ENCODE measurements around the gene RHOBTB3.

DNA sequence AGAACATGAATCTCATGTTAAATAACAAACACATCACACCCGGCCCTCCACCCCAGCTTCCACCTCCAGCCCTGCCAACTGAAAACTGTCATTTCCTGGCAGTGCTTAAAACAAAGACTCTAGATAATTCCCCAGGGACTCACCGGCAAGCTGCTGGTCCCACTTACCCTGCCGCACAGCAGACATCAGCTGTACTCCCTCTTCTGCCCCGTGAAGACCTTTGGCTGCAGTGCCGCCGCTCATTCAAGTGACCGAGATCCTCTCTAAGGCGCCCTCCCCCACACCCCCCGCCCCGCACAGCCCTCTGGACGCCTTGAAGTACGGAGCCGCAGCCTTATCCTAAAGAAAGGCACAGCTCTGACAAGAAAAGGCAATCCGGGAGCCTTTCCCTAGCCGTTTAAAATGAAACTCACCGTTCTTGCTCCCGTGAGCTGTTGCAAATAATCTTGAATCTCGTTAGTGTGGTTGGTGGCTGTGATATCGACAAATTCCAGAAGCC, 91.0 kb downstream of the RHOBTB3 start:
- TF ChIP-seq, protein P1, sequence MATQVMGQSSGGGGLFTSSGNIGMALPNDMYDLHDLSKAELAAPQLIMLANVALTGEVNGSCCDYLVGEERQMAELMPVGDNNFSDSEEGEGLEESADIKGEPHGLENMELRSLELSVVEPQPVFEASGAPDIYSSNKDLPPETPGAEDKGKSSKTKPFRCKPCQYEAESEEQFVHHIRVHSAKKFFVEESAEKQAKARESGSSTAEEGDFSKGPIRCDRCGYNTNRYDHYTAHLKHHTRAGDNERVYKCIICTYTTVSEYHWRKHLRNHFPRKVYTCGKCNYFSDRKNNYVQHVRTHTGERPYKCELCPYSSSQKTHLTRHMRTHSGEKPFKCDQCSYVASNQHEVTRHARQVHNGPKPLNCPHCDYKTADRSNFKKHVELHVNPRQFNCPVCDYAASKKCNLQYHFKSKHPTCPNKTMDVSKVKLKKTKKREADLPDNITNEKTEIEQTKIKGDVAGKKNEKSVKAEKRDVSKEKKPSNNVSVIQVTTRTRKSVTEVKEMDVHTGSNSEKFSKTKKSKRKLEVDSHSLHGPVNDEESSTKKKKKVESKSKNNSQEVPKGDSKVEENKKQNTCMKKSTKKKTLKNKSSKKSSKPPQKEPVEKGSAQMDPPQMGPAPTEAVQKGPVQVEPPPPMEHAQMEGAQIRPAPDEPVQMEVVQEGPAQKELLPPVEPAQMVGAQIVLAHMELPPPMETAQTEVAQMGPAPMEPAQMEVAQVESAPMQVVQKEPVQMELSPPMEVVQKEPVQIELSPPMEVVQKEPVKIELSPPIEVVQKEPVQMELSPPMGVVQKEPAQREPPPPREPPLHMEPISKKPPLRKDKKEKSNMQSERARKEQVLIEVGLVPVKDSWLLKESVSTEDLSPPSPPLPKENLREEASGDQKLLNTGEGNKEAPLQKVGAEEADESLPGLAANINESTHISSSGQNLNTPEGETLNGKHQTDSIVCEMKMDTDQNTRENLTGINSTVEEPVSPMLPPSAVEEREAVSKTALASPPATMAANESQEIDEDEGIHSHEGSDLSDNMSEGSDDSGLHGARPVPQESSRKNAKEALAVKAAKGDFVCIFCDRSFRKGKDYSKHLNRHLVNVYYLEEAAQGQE (IDR thresholded peaks at IDR 0.05), result no peak
- TF ChIP-seq, protein P2, sequence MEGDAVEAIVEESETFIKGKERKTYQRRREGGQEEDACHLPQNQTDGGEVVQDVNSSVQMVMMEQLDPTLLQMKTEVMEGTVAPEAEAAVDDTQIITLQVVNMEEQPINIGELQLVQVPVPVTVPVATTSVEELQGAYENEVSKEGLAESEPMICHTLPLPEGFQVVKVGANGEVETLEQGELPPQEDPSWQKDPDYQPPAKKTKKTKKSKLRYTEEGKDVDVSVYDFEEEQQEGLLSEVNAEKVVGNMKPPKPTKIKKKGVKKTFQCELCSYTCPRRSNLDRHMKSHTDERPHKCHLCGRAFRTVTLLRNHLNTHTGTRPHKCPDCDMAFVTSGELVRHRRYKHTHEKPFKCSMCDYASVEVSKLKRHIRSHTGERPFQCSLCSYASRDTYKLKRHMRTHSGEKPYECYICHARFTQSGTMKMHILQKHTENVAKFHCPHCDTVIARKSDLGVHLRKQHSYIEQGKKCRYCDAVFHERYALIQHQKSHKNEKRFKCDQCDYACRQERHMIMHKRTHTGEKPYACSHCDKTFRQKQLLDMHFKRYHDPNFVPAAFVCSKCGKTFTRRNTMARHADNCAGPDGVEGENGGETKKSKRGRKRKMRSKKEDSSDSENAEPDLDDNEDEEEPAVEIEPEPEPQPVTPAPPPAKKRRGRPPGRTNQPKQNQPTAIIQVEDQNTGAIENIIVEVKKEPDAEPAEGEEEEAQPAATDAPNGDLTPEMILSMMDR (IDR thresholded peaks at IDR 0.05), result no peak
- TF ChIP-seq EP300 (IDR thresholded peaks at IDR 0.05), result no peak

Data from A549 (cell line).